ENCODE measurements around the gene STAT5B. TPM values are rescaled to one million over a fixed set of nuclear protein-coding genes. Genes with fewer than 3 reads are reported as not detected.
"Not testable (repeated sequence)": the region's sequence is repeated elsewhere in the genome, so short reads cannot be mapped to it uniquely, and the experiment has no call there.

STAT5B gene
- total RNA-seq, 2 donors from 2014 or later: 117 to 207 TPM

DNA sequence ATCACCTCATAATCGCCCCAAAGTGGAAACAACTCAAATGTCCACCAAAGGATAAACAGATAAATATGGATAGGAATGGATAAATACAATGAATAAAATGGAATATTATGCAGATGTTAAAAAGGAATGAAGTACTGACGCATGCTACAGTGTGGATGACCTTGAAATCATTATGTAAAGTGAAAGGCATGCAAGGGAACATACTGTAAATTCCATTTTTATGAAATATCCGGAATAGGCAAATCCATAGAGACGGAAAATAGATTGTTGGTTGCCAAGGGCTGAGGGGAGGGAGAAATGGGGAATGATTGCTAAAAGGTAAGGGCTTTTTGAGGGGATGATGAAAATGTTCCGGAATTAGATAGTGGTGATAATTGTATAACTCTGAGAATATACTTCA is 36.0 kb downstream of the STAT5B start:
- H3K9me3 Mint-ChIP-seq: no peaks in the 10 kb centered on the region
- H3K27ac Mint-ChIP-seq: peak overlapping the region in 1 of 2 donors; percentile 31
- peaks cover 0 to 13% of the 10 kb centered on the region in 2 donors for H3K36me3 Mint-ChIP-seq
- no peak for ATAC-seq
- no peak for DNase-seq (ENCODE audit: low spot score in 2 of 2)

DNA sequence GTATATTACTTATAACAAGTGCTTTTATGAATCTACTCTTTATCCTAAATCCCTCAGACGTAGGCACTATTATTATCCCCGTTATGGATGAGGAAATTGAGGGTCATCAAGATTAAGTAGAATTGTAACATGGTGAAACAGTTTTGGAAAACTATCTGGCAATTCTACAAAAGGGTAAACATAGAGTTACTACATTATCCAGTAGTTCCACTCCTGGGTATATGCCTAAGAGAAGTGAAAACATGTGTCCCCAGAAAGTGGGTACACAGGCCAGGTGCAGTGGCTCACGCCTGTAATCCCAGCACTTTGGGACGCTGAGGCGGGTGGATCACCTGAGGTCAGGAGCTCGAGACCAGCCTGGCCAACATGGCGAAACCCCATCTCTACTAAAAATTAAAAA is 36.6 kb downstream of the STAT5B start:
- H3K27ac Mint-ChIP-seq; DNase-seq (ENCODE audit: low spot score in 2 of 2); H3K9me3 Mint-ChIP-seq; ATAC-seq: not testable (repeated sequence)
- H3K36me3 Mint-ChIP-seq: peaks cover 0 to 13% of the 10 kb centered on the region in 2 donors

DNA sequence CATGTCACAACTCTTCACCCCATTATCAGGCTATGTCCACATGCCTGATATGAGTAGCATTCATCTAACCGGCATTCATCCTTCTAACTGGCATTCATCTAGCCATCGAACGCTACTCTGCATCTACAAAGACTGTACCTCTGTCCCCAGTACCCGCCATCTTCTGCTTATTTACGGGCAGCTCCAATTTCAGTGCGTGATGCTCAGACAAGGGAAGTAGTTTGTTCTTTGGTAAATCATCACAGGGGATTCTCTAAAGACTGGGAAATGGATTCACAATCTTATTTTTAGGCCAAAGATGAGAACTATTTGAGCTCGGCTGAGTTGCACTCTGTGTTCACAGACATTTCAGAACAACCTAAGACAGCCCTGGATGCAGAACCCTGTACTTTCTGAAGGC is 39.4 kb downstream of the STAT5B start:
- Mint-ChIP-seq H3K36me3 (peaks cover 0 to 8% of the 10 kb centered on the region in 2 donors), H3K27ac (no peak overlapping the region), H3K9me3 (no peaks in the 10 kb centered on the region)
- no peak for DNase-seq (ENCODE audit: low spot score in 2 of 2)
- no peak for ATAC-seq

DNA sequence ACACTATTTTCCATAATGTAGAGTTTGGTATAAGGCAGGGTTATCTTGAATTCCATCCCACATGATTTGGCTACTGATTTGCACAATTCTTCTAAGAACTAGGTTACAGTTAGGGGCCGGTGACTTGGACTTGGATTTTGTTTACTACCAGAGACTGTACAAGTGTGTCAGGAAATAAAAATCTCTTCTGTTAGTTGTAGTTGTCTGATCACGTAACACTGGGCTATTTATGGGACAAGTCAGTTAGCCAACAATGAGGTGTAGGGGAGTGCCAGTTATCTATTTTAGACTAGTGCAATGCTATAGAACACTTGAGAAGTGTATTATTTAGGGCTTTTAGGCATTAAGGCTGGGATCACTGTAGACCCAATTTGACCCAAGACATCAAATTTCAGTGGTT is 42.2 kb downstream of the STAT5B start:
- Mint-ChIP-seq H3K36me3 (no peaks in the 10 kb centered on the region), H3K9me3 (no peaks in the 10 kb centered on the region), H3K27ac (no peak overlapping the region)
- DNase-seq (ENCODE audit: low spot score in 2 of 2): no peak
- ATAC-seq: no peak

DNA sequence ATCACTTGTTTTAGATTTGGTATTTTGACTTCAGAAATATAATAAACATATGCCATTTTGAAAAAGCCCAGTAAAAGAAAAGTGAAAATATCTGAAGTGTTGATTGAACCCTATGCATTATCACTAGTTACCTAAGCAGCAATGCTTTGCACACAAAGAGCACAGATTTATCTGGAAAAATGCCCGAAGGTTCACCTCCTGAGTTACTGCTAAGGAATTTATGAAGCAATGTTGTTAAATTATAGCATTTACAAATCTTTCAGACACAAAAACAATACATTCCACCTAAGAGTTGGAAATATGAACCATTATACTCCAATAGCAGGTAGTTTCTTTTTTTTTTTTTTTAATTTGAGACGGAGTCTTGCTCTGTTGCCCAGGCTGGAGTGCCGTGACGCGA is 43.0 kb downstream of the STAT5B start:
- DNase-seq (ENCODE audit: low spot score in 2 of 2) (no peak), ATAC-seq (no peak)
- Mint-ChIP-seq H3K36me3 (no peaks in the 10 kb centered on the region), H3K9me3 (no peaks in the 10 kb centered on the region), H3K27ac (no peak overlapping the region)

DNA sequence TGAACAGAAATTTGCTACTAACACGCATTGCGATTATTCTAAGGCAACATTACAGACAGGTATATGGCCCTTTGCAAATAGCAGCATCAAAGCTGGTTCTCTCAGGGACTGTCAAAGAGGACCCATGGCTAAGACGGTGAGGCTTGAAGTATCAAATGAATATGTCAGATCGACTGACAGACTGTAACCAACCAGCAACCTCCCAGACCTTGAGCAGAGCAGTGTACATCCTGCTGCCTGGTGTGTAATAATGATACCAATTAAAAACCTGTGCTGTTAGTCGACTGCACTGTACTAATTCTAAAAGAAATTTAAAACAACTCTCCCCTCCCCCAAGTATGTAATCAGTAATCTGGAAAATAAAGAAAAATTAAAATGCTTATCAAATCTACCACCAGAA is 46.0 kb downstream of the STAT5B start:
- Mint-ChIP-seq H3K36me3 (no peaks in the 10 kb centered on the region), H3K27ac (no peak overlapping the region), H3K9me3 (no peaks in the 10 kb centered on the region)
- ATAC-seq (peak; percentile 53 to 93), DNase-seq (ENCODE audit: low spot score in 2 of 2) (no peak)

DNA sequence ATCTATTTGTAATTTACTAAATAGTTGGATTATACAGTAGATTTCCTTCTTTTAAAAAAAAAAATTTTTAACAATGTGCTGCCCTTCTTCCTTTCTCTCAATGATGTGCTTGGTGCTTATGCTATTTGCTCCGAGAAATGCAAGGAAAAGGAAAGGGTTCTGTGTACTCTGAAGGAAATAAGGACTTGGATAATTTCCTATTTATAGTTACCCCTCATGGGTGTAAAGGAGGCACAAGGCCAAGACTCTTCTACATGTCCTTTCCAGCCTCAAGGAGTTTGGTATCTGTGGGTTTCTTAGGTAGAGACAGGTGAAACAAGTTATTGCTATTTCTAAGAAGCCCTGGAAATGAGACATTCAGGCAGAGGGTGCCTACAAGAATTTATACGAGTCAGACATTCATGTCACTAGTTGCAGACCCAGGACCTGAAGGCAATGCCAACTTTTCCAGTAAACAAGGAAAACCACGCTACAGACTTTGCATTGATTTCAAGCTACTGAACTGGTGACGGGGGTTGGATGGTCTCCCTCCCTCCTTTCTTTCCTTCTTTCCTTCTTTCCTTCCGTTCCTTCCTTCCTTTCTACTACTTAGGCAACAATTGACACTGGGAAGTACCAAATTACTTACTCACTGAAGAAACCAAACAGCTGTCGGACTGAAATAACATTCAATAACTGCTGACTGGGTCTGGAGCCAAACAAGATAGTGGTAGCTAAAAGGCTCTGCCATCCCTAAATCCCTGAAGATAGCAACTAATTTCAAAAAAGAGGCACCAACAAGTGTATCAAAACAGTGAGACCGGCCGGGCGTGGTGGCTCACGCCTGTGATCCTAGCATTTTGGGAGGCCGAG is 48.1 kb downstream of the STAT5B start:
- peak overlapping the region; percentile 37 to 53 for H3K27ac Mint-ChIP-seq
- DNase-seq (ENCODE audit: low spot score in 2 of 2): no peak
- H3K9me3 Mint-ChIP-seq: no peaks in the 10 kb centered on the region
- ATAC-seq: peak in 1 of 2 donors; percentile 18
- no peaks in the 10 kb centered on the region for H3K36me3 Mint-ChIP-seq

DNA sequence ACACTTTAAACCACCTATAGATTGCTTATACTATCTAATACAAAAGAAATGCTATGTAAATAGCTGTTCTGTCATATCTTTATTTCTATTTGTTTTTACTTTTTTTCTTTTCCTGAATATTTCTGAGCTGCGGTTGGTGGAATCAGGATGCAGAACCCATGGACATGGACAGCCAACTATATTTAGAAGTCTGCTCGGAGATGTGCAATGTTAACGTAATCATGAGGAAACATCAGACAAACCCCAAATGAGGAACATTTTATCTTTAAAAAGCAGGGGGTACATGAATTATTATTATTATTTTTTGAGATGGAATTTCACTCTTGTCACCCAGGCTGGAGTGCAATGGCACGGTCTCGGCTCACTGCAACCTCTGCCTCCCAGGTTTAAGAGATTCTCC is 50.5 kb downstream of the STAT5B start:
- no peaks in the 10 kb centered on the region for H3K9me3 Mint-ChIP-seq
- H3K36me3 Mint-ChIP-seq: peaks cover 0 to 10% of the 10 kb centered on the region in 2 donors
- DNase-seq (ENCODE audit: low spot score in 2 of 2) (no peak), ATAC-seq (no peak)
- no peak overlapping the region for H3K27ac Mint-ChIP-seq

DNA sequence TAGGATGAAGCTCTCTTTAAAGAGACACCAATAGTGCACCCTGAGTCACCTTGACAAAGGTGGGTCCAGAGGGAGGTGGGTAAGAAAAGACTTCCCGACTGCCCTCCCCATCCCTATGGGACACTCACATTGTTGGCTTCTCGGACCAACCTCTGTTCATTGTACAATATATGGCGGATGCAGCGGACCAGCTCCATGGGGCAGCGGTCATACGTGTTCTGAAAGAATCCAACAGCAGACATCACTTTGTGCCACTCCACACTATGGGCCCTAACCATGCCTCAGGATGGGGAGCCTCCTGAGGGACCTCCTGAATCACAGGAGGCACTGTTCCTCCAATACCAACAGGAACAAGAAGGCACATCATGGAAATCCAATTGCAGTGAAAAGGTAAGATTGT is 51.5 kb downstream of the STAT5B start:
- Mint-ChIP-seq H3K36me3 (peaks cover 0 to 10% of the 10 kb centered on the region in 2 donors), H3K27ac (peak overlapping the region; percentile 3 to 29), H3K9me3 (no peaks in the 10 kb centered on the region)
- DNase-seq (ENCODE audit: low spot score in 2 of 2) (no peak), ATAC-seq (no peak)

DNA sequence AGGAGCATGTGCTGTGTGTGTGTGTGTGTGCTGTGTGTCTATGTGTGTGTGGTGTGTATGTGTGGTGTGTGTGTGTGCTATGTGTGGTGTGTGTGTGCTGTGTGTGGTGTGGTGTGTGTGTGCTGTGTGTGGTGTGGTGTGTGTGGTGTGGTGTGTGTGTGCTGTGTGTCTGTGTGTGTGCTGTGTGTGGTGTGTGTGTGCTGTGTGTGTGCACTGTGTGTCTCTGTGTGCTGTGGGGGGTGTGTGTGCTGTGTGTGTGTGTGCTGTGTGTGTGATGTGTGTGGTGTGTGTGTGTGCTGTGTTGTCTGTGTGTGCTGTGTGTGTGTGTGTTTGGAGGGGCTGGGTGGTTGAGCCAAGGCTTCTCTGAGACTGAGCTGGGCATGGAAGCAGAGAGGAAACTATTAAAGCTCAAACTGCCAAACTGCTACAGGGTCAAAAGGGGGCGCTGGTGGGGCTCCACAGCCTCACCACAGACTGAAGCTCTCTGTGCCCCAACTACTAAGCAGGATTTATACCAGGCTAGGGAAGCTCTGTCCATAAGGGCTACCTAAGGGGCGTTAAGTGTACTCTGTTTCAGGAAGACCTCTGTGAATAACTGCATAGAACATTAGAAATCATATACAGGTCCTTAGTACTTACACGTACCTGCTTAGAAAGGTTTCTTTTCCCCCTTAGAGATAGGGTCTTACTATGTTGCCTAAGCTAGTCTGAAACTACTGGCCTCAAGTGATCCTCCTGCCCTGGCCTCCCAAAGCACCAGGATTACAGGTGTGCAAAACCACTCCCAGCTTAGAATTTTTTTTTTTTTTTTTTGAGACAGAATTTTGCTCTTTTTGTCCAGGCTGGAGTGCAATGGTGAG is 54.1 kb downstream of the STAT5B start:
- DNase-seq (ENCODE audit: low spot score in 2 of 2) (peak in 1 of 2 donors; percentile 51), ATAC-seq (peak; percentile 76 to 77)
- Mint-ChIP-seq H3K9me3 (no peaks in the 10 kb centered on the region), H3K36me3 (peaks cover 4 to 10% of the 10 kb centered on the region in 2 donors), H3K27ac (peak overlapping the region; percentile 80 to 86)

DNA sequence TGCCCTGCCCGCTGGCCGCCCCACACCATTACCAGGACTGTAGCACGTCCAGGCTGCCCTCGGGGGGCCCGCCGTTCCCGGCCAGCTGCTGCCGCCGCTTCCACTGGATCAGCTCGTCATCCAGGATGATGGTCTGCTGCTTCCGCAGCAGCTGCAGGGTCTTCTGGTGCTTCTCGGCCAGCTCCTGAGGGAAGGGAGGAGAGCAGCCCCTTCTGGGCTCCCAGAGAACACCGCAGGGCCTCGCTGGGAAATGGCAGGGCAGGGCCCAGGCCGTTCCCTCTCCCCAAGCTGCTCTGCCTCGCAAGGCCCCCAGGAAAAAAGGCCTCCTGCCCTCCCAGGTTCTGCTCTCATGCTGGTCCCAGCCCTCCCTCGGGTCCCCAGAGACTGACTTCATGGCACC is 56.9 kb downstream of the STAT5B start:
- H3K27ac Mint-ChIP-seq; H3K36me3 Mint-ChIP-seq; DNase-seq (ENCODE audit: low spot score in 2 of 2); H3K9me3 Mint-ChIP-seq: not testable (repeated sequence)
- ATAC-seq: peak in 1 of 2 donors; percentile 29

DNA sequence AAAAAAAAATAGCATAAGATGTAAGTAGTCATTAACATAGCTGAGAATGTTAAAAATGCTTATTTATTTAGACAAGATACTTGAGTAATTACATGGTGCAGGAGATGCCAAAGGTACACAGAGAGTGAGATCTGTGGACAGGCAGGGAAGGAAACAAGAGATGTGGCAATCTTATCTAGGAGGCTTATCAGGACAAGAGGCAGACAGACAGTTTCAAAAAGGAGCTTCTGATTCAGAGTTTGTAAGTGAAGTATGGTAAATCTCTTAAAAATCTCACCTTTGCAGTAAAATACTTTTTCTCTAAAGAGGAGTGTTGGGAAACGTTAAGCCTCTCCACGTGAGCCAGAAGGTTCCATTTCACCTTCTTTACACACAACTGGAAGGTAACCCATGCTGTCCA is 62.0 kb downstream of the STAT5B start:
- DNase-seq (ENCODE audit: low spot score in 2 of 2) (no peak), ATAC-seq (no peak)
- peak overlapping the region in 1 of 2 donors; percentile 18 for H3K27ac Mint-ChIP-seq
- peaks cover 0 to 19% of the 10 kb centered on the region in 2 donors for H3K36me3 Mint-ChIP-seq
- H3K9me3 Mint-ChIP-seq: no peaks in the 10 kb centered on the region

DNA sequence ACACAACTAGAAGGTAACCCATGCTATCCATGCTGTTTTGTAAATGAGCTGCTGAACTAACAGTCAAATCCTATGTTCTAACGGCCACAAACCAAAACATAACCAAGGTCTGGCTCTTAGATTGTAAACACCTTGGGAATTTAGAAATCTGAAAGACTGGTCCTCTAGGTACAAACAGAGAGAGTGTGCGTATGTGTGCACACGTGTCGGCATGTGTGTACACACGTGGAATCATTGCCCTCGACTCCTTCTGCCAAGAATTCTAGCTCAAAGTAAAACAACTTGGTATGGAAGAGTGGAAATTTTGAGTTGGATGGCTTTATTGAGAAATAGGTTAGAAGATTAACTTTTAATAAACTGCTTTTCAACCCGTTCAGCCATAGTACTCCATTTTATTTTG is 63.8 kb downstream of the STAT5B start:
- H3K27ac Mint-ChIP-seq: no peak overlapping the region
- ATAC-seq (no peak), DNase-seq (ENCODE audit: low spot score in 2 of 2) (no peak)
- H3K36me3 Mint-ChIP-seq: peaks cover 0 to 17% of the 10 kb centered on the region in 2 donors
- H3K9me3 Mint-ChIP-seq: no peaks in the 10 kb centered on the region

DNA sequence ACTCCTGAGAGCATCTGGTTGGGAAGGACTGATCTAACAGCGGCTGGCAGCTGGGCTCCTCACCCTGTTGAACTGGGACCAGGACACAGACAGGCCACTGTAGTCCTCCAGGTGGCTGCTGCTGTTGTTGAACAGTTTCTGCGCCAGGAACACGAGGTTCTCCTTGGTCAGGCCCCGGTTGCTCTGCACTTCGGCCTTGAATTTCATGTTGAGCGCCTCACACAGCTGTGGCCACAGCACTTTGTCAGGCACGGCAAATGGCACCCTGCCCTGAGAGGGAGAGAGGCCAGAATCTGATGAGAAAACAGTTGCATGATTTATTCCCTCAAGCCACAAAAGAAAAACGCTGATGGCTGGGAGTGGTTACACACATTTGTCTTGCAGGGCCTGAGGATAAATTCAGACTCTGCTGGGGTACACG is 64.3 kb downstream of the STAT5B start:
- not testable (repeated sequence) for H3K9me3 Mint-ChIP-seq; DNase-seq (ENCODE audit: low spot score in 2 of 2); ATAC-seq; H3K27ac Mint-ChIP-seq
- H3K36me3 Mint-ChIP-seq: peaks cover 0 to 12% of the 10 kb centered on the region in 2 donors

DNA sequence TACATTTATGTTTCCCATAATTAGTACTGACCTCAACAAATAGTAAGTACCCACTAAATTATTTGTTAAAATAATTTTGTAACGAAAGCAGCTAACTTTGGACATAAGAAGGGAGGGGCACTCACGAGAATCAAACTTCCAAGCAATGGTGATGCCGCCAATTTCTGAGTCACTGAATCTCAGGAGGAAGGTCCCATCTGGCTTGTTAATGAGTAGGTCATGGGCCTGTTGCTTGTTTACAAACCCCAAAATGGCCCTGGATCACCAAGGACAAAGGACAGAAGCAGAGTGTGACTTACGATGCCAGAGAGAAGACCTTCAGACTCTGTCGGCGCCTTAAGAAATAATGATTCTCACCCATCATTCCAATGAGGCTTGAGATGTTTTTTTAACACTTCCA is 66.1 kb downstream of the STAT5B start:
- Mint-ChIP-seq H3K27ac (no peak overlapping the region), H3K9me3 (no peaks in the 10 kb centered on the region), H3K36me3 (peaks cover 0 to 15% of the 10 kb centered on the region in 2 donors)
- DNase-seq (ENCODE audit: low spot score in 2 of 2) (no peak), ATAC-seq (no peak)

DNA sequence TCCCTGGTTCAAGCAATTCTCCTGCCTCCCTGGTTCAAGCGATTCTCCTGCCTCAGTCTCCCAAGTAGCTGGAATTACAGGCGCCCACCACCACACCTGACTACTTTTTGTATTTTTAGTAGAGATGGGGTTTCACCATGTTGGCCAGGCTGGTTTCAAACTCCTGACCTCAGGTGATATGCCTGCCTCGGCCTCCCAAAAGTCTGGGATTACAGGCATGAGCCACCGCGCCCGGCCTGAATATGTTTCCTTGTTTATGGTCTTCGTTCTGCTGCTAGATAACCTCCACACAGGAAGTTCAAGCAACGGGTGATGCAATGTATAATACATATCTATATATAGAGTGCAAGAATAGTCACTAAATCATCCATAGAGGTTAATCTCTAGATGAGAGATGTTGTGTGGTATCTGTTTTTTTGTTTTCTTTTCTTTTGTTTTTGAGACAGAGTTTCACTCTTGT is 70.0 kb downstream of the STAT5B start:
- Mint-ChIP-seq H3K36me3 (peaks cover 0 to 15% of the 10 kb centered on the region in 2 donors), H3K27ac (peak overlapping the region in 1 of 2 donors; percentile 29)
- not testable (repeated sequence) for H3K9me3 Mint-ChIP-seq; DNase-seq (ENCODE audit: low spot score in 2 of 2); ATAC-seq

DNA sequence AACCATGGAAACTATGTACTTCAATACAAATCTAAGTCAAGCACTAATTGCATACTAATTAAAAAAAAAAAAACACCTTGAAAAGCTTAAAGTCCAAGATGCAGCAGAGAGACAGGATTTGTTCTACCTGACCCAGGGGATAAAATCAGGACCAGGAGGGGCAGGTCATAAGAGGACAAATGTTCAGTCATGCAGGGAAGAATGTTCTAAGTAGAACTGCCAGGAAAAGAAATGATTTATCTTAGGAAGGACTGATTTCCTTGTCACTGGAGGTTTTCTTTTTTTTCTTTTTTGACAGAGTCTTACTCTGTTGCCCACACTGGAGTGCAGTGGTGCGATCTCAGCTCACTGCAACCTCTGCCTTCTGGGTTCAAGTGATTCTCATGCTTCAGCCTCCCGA is 72.8 kb downstream of the STAT5B start:
- peaks cover 0 to 4% of the 10 kb centered on the region in 2 donors for H3K36me3 Mint-ChIP-seq
- no peak for ATAC-seq
- no peak for DNase-seq (ENCODE audit: low spot score in 2 of 2)
- H3K9me3 Mint-ChIP-seq: no peaks in the 10 kb centered on the region
- peak overlapping the region; percentile 21 to 47 for H3K27ac Mint-ChIP-seq

Data from activated naive CD4-positive, alpha-beta T cell treated with anti-CD3 and anti-CD28 coated beads, Interleukin-2, amount 50 U/mL, for 72 hours (primary cell).